Fibroblast of lung (primary cell): ENCODE measurements around the gene EPS8L3.
A peak's percentile ranks its signal among the peaks of the same experiment; 100 is the strongest.

Source experiments
- EZH2 ChIP-seq: IDR thresholded peaks from 2 replicates; pipeline ENCODE4 v1.5.1; 2012; ENCODE audit warnings: low read length, control low read depth, mild to moderate bottlenecking; ENCODE audit errors: missing control alignments
- TF ChIP-seq, protein P1 (sequence below), 2 donors: IDR thresholded peaks in 1 of 2; conservative IDR thresholded peaks in 1 of 2; 1 replicate in 1 of 2; 2 replicates in 1 of 2; pipeline ENCODE4 v1.5.1; 2011 to 2012; ENCODE audit warnings: low read length in 2 of 2, control low read depth in 1 of 2, inconsistent platforms in 1 of 2, low read depth in 1 of 2, mild to moderate bottlenecking in 1 of 2

DNA sequence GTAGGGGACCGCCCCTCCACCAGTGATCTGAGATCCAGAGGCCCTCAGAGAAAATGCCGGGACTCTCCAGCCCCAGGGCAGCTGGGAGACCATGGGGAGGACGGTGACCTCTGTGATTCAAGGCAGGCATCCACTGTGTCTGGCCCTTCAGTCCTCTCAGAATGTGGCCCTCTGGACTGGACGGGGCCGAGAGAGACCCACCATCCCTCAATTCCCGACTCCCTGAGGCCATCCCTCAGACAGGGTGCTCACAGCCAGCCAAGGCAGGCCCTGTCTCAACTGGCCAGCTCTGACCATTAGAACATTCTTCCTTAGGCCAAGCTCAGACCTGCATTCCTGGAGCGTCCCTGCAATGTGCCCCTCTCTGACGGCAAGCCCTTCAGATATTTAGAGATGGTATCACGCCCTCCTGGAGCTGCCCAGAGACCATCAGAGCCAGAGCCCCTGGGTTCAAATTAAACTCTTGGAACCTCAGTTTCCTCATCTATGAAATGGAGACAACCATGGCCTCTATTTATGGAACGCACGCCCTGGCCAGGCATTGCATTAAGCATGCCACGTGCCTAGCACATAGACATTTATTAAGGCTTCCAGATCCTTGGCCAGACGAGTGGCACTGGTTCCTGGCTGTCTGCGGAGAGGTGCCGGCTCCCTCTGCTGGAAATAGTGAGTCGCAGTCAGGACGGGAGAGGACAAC, 9.6 kb upstream of the EPS8L3 start:
- TF ChIP-seq, protein P1, sequence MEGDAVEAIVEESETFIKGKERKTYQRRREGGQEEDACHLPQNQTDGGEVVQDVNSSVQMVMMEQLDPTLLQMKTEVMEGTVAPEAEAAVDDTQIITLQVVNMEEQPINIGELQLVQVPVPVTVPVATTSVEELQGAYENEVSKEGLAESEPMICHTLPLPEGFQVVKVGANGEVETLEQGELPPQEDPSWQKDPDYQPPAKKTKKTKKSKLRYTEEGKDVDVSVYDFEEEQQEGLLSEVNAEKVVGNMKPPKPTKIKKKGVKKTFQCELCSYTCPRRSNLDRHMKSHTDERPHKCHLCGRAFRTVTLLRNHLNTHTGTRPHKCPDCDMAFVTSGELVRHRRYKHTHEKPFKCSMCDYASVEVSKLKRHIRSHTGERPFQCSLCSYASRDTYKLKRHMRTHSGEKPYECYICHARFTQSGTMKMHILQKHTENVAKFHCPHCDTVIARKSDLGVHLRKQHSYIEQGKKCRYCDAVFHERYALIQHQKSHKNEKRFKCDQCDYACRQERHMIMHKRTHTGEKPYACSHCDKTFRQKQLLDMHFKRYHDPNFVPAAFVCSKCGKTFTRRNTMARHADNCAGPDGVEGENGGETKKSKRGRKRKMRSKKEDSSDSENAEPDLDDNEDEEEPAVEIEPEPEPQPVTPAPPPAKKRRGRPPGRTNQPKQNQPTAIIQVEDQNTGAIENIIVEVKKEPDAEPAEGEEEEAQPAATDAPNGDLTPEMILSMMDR (conservative IDR thresholded peaks at IDR 0.05 in 1 of 2, IDR thresholded peaks at IDR 0.05 in 1 of 2; ENCODE audit: low read depth in 1 of 2, low read length in 2 of 2): peak; percentile 85 to 95
- no peak for TF ChIP-seq EZH2
